GM23248 (cell line): ENCODE measurements around the gene SELENOI. TPM values are rescaled to one million over a fixed set of nuclear protein-coding genes. Genes with fewer than 3 reads are reported as not detected.
A peak's percentile ranks its signal among the peaks of the same experiment; 100 is the strongest.

Source experiments
- DNase-seq: peaks from one replicate; pipeline ENCODE4 v3.0.0-alpha.2; 2015
- H2AFZ ChIP-seq: fragments of 200-600 bp; sonication (generic); 2 replicates; pipeline ENCODE4 v1.6.1; 2016; ENCODE audit warnings: antibody characterized with exemption
- H3F3A ChIP-seq: fragments of 200-600 bp; sonication (generic); 2 replicates; pipeline ENCODE4 v1.6.1; 2016; ENCODE audit warnings: mild to moderate bottlenecking, antibody characterized with exemption, mixed run types; ENCODE audit not compliant: insufficient read depth
- H3K27ac ChIP-seq: fragments of 200-600 bp; sonication (generic); 2 replicates; pipeline ENCODE4 v1.5.1; 2016; ENCODE audit warnings: mild to moderate bottlenecking
- H3K27me3 ChIP-seq: fragments of 200-600 bp; sonication (generic); replicated peaks from 2 replicates; pipeline ENCODE4 v1.6.1; 2016; ENCODE audit warnings: mild to moderate bottlenecking; ENCODE audit not compliant: insufficient read depth
- H3K36me3 ChIP-seq: fragments of 200-600 bp; sonication (generic); 2 replicates; pipeline ENCODE4 v1.6.1; 2016; ENCODE audit warnings: low read depth, mild to moderate bottlenecking
- H3K4me1 ChIP-seq: fragments of 200-600 bp; sonication (generic); 2 replicates; pipeline ENCODE4 v1.6.1; 2016; ENCODE audit warnings: mild to moderate bottlenecking; ENCODE audit not compliant: insufficient read depth
- H3K4me2 ChIP-seq: fragments of 200-600 bp; sonication (generic); one replicate; pipeline ENCODE4 v1.6.1; 2016; ENCODE audit warnings: mild to moderate bottlenecking; ENCODE audit not compliant: unreplicated experiment
- H3K4me3 ChIP-seq: fragments of 200-600 bp; sonication (generic); 2 replicates; pipeline ENCODE4 v1.5.1; 2016; ENCODE audit warnings: mild to moderate bottlenecking
- H3K79me2 ChIP-seq: fragments of 200-600 bp; sonication (generic); 2 replicates; pipeline ENCODE4 v1.6.1; 2016; ENCODE audit warnings: mild to moderate bottlenecking; ENCODE audit not compliant: insufficient read depth
- H3K9ac ChIP-seq: fragments of 200-600 bp; sonication (generic); 2 replicates; pipeline ENCODE4 v1.6.1; 2016; ENCODE audit warnings: mild to moderate bottlenecking
- H3K9me2 ChIP-seq: fragments of 200-600 bp; sonication (generic); 2 replicates; pipeline ENCODE4 v1.6.1; 2016; ENCODE audit warnings: mixed run types, mild to moderate bottlenecking, moderate library complexity; ENCODE audit not compliant: insufficient read depth
- H3K9me3 ChIP-seq: fragments of 200-600 bp; sonication (generic); one replicate; pipeline ENCODE4 v1.6.1; 2017; ENCODE audit warnings: low read depth
- H4K20me1 ChIP-seq: fragments of 200-600 bp; sonication (generic); 2 replicates; pipeline ENCODE4 v1.6.0; 2016; ENCODE audit not compliant: insufficient read depth
- EZH2 ChIP-seq: fragments of 200-600 bp; sonication (generic); IDR thresholded peaks from 2 replicates; pipeline ENCODE4 v1.6.1; 2018; ENCODE audit warnings: antibody characterized with exemption, mild to moderate bottlenecking; ENCODE audit not compliant: insufficient read depth, poor library complexity, severe bottlenecking
- EZH2phosphoT487 ChIP-seq: fragments of 200-600 bp; sonication (generic); IDR thresholded peaks from 2 replicates; pipeline ENCODE4 v1.6.1; 2018; ENCODE audit warnings: antibody characterized with exemption, moderate library complexity, mild to moderate bottlenecking, low read depth; ENCODE audit not compliant: insufficient read depth
- WGBS, 2 experiments: methylation state at CpG; one replicate each; pipeline ENCODE4 v1.1.6; 2015 to 2017; ENCODE audit warnings: low lambda C conversion rate in 2 of 2, low coverage in 1 of 2; ENCODE audit errors: missing lambda C conversion rate in 2 of 2; 5-methylcytosine and 5-hydroxymethylcytosine counted together
- in situ Hi-C: fragments of 300-500 bp; cut with MboI; formaldehyde crosslinking; loops from 2 replicates; pipeline ENCODE4 v1.15.0; 2020
- polyA plus RNA-seq: library from polyadenylated mRNA; unstranded; fragments of >200 nt; fragmentation: Nextera tagmentation; extraction: Ambion mirVana; gene quantifications from 2 replicates; pipeline ENCODE4 v1.2.1, GENCODE V29; 2016
- total RNA-seq: library from RNA; depleted of rRNA; stranded (reverse); fragments of >200 nt; shearing (Covaris generic); gene quantifications from 2 replicates; pipeline ENCODE4 v1.2.3, GENCODE V29; 2014

The SELENOI gene
- total and polyA plus RNA-seq, 2 experiments from 2014 or later: 3.6 to 19.8 TPM

DNA sequence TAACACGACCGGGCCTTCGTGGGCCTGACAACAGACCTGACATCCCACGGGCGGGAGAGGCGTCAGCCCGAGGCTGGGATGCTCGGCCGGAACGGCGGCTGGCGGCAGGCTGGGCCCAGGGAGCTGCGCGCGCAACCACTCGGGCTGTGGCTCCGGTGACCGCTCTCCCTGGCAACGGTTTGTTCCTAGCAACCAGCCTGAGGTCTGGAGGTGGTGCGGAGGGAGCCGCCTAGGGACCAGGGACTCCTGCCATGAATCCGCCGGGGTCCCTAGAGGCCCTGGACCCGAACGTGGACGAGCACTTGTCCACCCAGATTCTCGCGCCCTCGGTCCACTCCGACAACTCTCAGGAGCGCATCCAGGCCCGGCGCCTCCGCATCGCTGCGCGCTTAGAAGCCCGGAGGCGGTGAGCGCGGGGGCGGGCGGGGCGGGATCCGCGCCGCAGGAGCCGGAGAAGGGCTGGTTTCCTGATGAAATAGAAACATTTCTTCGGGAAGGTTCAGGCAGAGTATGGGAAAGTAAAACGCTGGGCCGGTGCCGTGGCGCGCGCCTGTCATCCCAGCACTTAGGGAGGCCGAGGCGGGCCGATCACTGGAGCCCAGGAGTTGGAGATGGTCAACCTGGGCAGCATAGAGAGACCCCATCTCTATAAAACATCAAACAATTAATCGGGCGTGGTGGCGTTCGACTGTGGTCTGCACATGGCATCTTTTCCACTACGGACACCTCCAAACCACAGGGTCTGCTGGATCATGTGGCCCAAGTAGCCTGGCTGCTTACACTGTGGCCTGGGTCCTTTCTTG, 56.0 kb downstream of the SELENOI start, which contains the start of gene DRC1:
DRC1 (plus strand) TSS at position 182 of the 803 bp plus-strand sequence; CDS start at position 252, 70 bp downstream.
- no peak for TF ChIP-seq EZH2phosphoT487
- TF ChIP-seq EZH2: no peak
- peak within 1 kb of the TSS; percentile 83 for H2AFZ ChIP-seq
- H3F3A ChIP-seq: 0 out of 2 replicates have a peak, but pooled peaks cover 12% of the 10 kb centered on the region
- peak; percentile 92 for DNase-seq
- H3K27ac ChIP-seq: peak within 1 kb of the TSS; percentile 61
- H3K36me3 ChIP-seq: no peaks in the 10 kb centered on the region
- no peaks in the 10 kb centered on the region for H3K9me2 ChIP-seq
- H3K4me1 ChIP-seq: no peaks in the 10 kb centered on the region
- no peaks in the 10 kb centered on the region for H3K79me2 ChIP-seq
- H4K20me1 ChIP-seq: no peaks in the 10 kb centered on the region
- H3K4me3 ChIP-seq: peak within 1 kb of the TSS; percentile 66
- H3K27me3 ChIP-seq: no peaks in the 10 kb centered on the region
- H3K9me3 ChIP-seq: no peaks in the 10 kb centered on the region
- WGBS, 2 experiments: 10 to 11% methylated on average over 41 to 61 of the region's 63 CpGs
- in situ Hi-C loops: no loop called here
- peak within 1 kb of the TSS; percentile 63 for H3K4me2 ChIP-seq
- peak within 1 kb of the TSS; percentile 76 for H3K9ac ChIP-seq

DNA sequence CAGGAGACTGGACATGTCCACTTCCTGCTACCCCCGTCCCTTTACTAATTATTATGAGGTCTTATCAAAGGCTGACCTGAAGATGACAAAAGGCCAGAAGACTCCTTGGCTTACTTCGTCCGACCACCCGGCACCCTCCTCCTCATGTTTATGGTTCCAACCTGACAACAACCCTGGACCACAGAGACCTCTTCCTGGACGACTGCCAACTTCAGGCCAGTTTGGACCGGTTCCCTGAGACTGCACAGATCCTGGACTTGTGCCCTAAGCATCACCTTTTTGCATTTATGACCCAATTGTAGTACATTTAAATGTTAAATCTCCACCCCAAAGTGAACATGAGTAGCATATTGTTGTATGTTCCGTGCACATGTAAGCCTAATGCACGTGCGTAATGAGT, 61.6 kb downstream of the SELENOI start:
- Histone ChIP-seq H3K79me2 (no peaks in the 10 kb centered on the region), H3K9ac (no peak overlapping the region), H3K27ac (no peak overlapping the region), H4K20me1 (no peaks in the 10 kb centered on the region), H3K36me3 (no peaks in the 10 kb centered on the region), H3K9me3 (no peaks in the 10 kb centered on the region), H3K4me3 (no peak overlapping the region), H2AFZ (no peak overlapping the region), H3K4me2 (no peak overlapping the region), H3K9me2 (no peaks in the 10 kb centered on the region), H3K4me1 (no peaks in the 10 kb centered on the region), H3F3A (0 out of 2 replicates have a peak, but pooled peaks cover under 1% of the 10 kb centered on the region), H3K27me3 (no peaks in the 10 kb centered on the region)
- in situ Hi-C loops: no loop called here
- no peak for DNase-seq
- no peak for TF ChIP-seq EZH2phosphoT487
- no peak for TF ChIP-seq EZH2
- 67 to 79% methylated on average over 9 of the region's 9 CpGs for WGBS, 2 experiments

DNA sequence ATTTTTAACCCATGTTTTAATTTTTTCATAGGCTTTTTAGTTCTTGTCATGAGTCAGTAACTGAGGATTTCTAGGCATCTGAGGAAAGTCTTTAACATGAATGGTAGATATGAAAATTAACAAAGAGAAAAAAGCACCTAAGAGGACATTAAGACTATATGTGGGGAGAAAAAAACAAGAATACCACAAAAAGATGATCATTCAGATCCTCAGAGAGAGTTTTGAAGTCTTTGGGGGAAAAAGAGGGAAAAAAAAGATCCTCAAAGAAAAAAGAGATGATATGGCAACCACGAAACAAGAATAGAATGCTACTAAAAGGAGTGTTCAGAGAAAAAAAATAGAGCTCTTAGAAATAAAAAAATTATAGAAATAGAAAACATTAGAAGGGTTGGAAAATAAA, 63.8 kb downstream of the SELENOI start:
- no peak overlapping the region for H2AFZ ChIP-seq
- TF ChIP-seq EZH2phosphoT487 (no peak), EZH2 (no peak)
- no peak overlapping the region for H3K9ac ChIP-seq
- no peaks in the 10 kb centered on the region for H3K4me1 ChIP-seq
- in situ Hi-C loops: no loop called here
- no peaks in the 10 kb centered on the region for H4K20me1 ChIP-seq
- WGBS, 2 experiments: 36 to 53% methylated on average over 1 of the region's 1 CpG
- H3F3A ChIP-seq: no peaks in the 10 kb centered on the region
- no peaks in the 10 kb centered on the region for H3K36me3 ChIP-seq
- no peak for DNase-seq
- no peak overlapping the region for H3K27ac ChIP-seq
- H3K9me3 ChIP-seq: no peaks in the 10 kb centered on the region
- no peaks in the 10 kb centered on the region for H3K79me2 ChIP-seq
- H3K4me3 ChIP-seq: no peak overlapping the region
- no peak overlapping the region for H3K4me2 ChIP-seq
- H3K27me3 ChIP-seq: no peaks in the 10 kb centered on the region
- H3K9me2 ChIP-seq: no peaks in the 10 kb centered on the region

DNA sequence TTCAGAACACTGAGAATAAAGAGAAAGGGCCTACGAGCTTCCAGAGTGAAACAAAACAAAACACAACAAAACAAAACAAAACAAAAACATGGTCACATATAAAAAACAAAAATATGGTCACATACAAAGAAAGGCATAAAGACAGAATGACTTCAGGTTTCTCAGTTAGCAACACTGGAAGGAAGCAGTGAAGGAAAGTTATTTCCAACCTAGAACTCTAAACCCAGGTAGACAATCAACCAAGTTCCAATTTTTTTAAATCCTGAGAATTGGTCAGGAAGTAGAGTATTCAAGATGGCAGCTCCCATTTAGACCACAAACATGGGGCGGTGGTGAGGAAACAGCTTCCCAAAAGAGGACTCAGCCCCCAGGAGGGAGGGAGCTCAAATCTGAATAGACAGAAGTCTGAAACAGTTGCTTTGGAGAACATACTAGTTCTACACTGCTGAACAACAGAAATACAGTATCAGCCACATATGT, 64.9 kb downstream of the SELENOI start:
- Histone ChIP-seq H2AFZ (peak overlapping the region; percentile 29; the same call in 1 of the 2 replicates), H3K27ac (no peak overlapping the region), H3K4me3 (no peak overlapping the region), H3F3A (no peaks in the 10 kb centered on the region), H4K20me1 (no peaks in the 10 kb centered on the region), H3K4me2 (no peak overlapping the region), H3K79me2 (no peaks in the 10 kb centered on the region), H3K9me3 (no peaks in the 10 kb centered on the region), H3K9ac (no peak overlapping the region), H3K9me2 (no peaks in the 10 kb centered on the region), H3K4me1 (no peaks in the 10 kb centered on the region), H3K36me3 (no peaks in the 10 kb centered on the region), H3K27me3 (no peaks in the 10 kb centered on the region)
- in situ Hi-C loops: no loop called here
- TF ChIP-seq EZH2phosphoT487 (no peak), EZH2 (no peak)
- DNase-seq: no peak
- WGBS, 2 experiments: 59 to 75% methylated on average over 2 of the region's 2 CpGs
